T47D (cell line): ENCODE measurements around the gene CD3G.

Source experiments
- DNase-seq, 2 experiments: peaks; one replicate each; pipeline versions ENCODE4 v3.0.0 to v3.0.0-alpha.2; 2011 to 2012; ENCODE audit warnings: low read depth in 1 of 2, low spot score in 1 of 2
- JUND ChIP-seq: IDR thresholded peaks from 2 replicates; pipeline ENCODE4 v1.6.1; 2012; ENCODE audit warnings: low read depth
- in situ Hi-C: cut with HindIII; loops from 2 replicates; pipeline ENCODE4 v1.10.0; 2016; ENCODE audit warnings: low sequenced_read_pairs, low pct_unique_long_range_greater_than_20kb

Gene CD3G

GRCh38 chr11:118312328-118312727 lies 31.8 kb upstream of the CD3G start:
- no peak for DNase-seq
- no peak for TF ChIP-seq JUND
- in situ Hi-C loops, result no loop called here

DNA sequence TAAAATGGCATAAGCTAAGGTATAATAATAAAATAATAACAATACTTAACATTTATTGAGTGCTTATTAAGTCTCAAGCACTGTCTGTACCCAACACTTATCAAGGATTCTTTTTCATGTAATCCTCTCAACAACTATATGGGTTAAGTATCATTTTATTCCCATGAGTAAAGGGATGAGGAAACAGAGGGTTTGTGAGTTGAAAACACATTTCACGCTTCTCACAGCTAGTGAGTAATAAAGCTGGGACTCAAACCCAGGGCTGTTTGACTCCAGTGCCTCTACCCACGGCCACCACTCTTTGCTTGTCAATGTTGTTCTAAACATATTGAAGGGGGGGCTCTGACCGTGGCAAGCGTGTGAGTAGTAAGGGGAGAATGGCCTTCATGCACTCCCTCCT lies 30.9 kb upstream of the CD3G start:
- no peak for DNase-seq
- TF ChIP-seq JUND, result no peak
- in situ Hi-C loops, result no loop called here

DNA sequence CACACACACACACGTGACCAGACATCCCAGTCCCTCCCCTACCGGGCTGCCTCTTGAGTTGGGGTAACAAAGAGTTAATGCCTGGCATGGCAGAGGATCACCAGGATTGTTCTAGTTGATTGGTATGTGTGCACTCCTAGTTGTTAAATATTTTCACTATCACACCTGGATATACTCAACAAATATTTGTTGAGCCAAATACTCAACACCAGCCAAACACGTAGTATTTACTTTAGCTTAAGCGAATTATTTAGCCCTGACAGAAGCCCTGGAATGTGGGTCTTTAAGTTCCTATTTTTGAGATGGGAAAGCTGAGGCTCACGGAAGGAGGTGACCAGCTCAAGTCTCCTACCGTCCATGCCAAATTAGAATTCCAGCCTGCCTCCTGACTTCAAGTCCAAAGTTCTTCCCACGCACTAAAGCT lies 29.1 kb upstream of the CD3G start:
- in situ Hi-C loops, result no loop called here
- peak in 1 of 2 experiments; percentile 89 for DNase-seq
- peak; percentile 91 for TF ChIP-seq JUND

DNA sequence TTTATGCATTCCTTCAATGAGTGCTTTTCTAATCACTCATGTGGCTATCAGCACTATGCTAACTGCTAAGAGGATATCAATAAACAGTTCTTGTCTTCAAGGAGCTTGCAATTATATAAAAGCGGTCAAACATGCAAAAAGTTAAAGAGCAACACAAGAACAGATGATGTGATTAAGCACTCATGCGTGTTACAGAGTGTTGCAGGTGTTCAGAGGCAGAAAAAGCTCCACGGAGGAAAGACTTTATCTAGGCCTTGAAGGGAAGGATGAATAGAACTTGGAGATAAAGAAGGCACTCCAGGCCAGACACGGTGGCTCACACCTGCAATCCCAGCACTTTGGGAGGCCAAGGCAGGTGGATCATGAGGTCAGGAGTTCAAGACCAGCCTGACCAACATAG lies 26.0 kb upstream of the CD3G start:
- in situ Hi-C loops, result no loop called here
- no peak for DNase-seq
- TF ChIP-seq JUND, result no peak

DNA sequence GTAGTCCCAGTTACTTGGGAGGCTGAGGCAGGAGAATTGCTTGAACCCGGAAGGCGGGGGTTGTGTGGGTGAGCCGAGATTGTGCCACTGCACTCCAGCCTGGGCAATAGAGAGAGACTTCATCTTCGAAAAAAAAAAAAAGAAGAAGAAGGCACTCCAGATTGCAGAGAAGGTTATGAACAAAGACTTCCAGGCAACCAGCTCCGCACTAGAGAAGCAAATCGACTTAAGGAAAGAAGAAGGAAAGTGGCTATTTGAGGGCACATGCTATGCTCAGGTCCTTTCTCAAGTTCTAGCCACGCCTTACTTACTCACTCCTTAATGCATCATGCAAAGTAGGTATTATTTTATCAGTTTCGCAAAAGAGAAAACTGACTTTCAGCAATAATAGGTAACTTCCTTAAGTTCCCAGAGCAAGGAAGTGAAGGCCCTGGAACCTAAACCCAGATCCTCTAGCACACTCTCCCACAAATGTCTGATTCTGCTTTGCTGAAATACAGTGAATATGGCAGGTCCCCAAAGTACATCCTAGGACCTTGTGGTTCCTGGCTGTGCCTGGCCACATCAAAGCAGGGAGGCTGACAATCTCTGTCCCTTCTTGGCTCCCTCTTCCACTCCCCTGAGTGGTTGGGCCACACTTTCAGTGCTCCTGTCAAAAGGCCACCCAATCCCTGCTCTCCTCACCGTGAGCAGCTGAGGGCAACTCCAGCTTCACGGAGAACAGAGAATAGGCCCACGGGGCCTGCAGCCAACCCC lies 25.4 kb upstream of the CD3G start:
- in situ Hi-C loops, result no loop called here
- no peak for DNase-seq
- TF ChIP-seq JUND, result no peak

DNA sequence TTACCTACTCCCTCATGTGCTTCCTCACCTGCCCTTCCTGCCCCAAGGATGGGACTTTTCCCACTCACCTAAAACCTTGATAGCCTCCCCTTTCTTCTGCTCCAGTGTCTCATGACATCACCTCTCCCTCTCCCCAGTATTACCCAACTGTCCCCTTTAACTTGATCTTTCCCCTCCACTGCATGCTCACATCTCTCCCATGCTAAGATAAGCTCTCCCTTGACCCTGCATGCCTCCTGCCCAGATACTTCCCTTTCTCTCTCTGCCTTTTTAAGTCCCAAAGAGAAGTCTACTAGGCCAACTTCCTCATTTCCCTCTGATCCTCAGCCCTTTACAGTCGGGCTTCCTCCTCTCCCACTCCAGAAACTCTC lies 24.8 kb upstream of the CD3G start:
- in situ Hi-C loops, result no loop called here
- no peak for DNase-seq
- TF ChIP-seq JUND, result no peak

GRCh38 chr11:118320515-118320914 lies 23.6 kb upstream of the CD3G start:
- in situ Hi-C loops, result no loop called here
- DNase-seq, result no peak
- TF ChIP-seq JUND, result no peak

- TF ChIP-seq JUND, result no peak
- DNase-seq, result peak in 1 of 2 experiments; percentile 59
- in situ Hi-C loops, result no loop called here
These were observed 22.6 kb upstream of the CD3G start for GRCh38 chr11:118321386-118322082.

DNA sequence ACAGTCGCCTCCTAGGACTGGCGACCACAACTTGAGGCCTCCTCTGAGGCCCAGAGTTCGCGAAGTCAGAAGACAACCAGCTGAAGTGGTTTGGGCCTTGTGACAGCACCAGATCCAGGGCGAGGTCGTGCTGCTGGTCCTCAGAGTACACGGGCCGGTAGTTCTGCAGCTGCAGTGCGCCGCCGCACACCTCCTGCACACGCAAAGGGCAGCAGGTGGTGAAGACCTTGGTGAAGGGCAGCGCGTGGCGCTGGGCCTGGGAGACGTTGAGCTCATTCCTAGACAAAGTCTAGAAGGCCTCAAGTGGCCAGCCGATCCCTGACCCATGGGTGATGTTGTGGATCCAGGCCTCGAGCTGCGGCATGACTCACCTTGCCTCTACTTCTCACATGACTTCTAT lies 21.4 kb upstream of the CD3G start:
- TF ChIP-seq JUND, result no peak
- in situ Hi-C loops, result no loop called here
- DNase-seq, result no peak

DNA sequence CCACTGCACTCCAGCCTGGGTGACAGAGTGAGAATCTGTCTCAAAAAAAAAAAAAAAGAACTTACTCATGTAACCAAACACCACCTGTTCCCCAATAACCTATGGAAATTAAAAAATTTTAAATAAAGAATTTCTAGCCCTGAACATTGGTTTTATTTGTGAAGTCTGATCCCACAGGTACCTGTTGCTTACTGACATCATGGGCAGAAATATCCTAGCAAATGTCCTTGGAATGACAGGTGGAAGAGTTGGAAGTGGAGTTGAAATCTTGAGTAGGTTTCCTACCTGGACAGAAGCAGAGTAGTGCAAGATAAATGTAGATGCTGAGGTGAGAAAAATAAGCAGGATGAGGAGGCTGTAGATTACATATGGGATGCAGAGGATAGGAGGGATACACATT lies 18.9 kb upstream of the CD3G start:
- DNase-seq, result no peak
- no peak for TF ChIP-seq JUND
- in situ Hi-C loops, result no loop called here

DNA sequence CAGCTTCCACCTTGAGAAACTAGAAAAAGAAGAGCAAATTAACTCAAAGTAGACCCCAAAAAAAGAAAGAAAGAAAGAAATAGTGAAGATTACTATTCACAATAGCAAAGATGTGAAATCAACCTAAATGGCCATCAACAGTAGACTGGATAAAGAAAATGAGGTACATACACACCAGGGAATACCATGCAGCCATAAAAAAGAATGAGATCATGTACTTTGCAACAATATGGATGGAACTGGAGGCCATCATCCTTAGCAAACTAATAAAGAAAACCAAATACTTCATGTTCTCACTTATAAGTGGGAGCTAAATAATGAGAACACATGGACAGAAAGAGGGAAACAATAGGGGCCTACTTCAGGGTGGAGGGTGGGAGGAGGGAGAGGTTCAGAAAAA lies 15.4 kb upstream of the CD3G start:
- TF ChIP-seq JUND, result no peak
- in situ Hi-C loops, result no loop called here
- DNase-seq, result no peak

GRCh38 chr11:118334745-118335144 lies 9.4 kb upstream of the CD3G start:
- no peak for DNase-seq
- in situ Hi-C loops, result no loop called here
- no peak for TF ChIP-seq JUND

GRCh38 chr11:118338637-118339061 lies 5.5 kb upstream of the CD3G start:
- no peak for TF ChIP-seq JUND
- in situ Hi-C loops, result no loop called here
- no peak for DNase-seq
